ENCODE results near the gene FAM20C. TPM values are rescaled to one million over a fixed set of nuclear protein-coding genes. Genes with fewer than 3 reads are reported as not detected.

Gene FAM20C
- total RNA-seq, 2 donors from 2014 or later: 13.7 to 19.9 TPM

DNA sequence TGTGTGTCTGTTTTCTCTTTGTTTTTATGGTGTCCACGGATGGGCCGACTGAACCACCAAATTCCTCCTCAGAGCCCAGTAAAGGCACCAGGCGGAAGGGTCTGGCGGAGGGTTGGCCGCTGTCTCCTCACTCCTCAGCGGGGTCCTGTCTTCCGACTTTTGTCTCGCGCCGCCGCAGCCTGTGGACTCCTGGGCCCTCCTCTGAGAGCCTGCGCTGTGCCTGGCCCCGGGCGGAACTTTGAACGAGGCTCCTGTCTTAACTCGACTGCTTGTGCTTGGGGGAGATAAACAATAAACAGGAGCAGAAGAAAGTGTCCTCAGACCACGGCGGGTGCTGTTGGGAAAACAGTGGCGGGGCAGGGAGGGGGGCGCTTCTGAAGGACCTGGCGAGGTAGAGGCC lies 2.2 kb upstream of the FAM20C start:
- H3K36me3 ChIP-seq: peaks cover 1% of the 10 kb centered on the region
- TF ChIP-seq, protein P1, sequence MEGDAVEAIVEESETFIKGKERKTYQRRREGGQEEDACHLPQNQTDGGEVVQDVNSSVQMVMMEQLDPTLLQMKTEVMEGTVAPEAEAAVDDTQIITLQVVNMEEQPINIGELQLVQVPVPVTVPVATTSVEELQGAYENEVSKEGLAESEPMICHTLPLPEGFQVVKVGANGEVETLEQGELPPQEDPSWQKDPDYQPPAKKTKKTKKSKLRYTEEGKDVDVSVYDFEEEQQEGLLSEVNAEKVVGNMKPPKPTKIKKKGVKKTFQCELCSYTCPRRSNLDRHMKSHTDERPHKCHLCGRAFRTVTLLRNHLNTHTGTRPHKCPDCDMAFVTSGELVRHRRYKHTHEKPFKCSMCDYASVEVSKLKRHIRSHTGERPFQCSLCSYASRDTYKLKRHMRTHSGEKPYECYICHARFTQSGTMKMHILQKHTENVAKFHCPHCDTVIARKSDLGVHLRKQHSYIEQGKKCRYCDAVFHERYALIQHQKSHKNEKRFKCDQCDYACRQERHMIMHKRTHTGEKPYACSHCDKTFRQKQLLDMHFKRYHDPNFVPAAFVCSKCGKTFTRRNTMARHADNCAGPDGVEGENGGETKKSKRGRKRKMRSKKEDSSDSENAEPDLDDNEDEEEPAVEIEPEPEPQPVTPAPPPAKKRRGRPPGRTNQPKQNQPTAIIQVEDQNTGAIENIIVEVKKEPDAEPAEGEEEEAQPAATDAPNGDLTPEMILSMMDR (IDR thresholded peaks at IDR 0.05): no peak
- H3K27ac ChIP-seq: no peak overlapping the region
- no peaks in the 10 kb centered on the region for H3K9me3 ChIP-seq
- H3K27me3 ChIP-seq: no peaks in the 10 kb centered on the region
- no peak overlapping the region for H3K4me3 ChIP-seq
- peaks cover 0 to 27% of the 10 kb centered on the region in 2 donors for H3K4me1 ChIP-seq
- DNase-seq (ENCODE audit: low spot score): no peak

GRCh38 chr7:191105-191980 lies 1.0 kb upstream of the FAM20C start:
- Histone ChIP-seq H3K4me1 (peaks cover 0 to 38% of the 10 kb centered on the region in 2 donors), H3K27ac (peak overlapping the region; percentile 85 to 97), H3K4me3 (peak overlapping the region; percentile 71 to 79), H3K36me3 (peaks cover 13% of the 10 kb centered on the region), H3K27me3 (no peaks in the 10 kb centered on the region), H3K9me3 (no peaks in the 10 kb centered on the region)
- TF ChIP-seq, protein P1 (IDR thresholded peaks at IDR 0.05): no peak
- peak; percentile 81 for DNase-seq (ENCODE audit: low spot score)

DNA sequence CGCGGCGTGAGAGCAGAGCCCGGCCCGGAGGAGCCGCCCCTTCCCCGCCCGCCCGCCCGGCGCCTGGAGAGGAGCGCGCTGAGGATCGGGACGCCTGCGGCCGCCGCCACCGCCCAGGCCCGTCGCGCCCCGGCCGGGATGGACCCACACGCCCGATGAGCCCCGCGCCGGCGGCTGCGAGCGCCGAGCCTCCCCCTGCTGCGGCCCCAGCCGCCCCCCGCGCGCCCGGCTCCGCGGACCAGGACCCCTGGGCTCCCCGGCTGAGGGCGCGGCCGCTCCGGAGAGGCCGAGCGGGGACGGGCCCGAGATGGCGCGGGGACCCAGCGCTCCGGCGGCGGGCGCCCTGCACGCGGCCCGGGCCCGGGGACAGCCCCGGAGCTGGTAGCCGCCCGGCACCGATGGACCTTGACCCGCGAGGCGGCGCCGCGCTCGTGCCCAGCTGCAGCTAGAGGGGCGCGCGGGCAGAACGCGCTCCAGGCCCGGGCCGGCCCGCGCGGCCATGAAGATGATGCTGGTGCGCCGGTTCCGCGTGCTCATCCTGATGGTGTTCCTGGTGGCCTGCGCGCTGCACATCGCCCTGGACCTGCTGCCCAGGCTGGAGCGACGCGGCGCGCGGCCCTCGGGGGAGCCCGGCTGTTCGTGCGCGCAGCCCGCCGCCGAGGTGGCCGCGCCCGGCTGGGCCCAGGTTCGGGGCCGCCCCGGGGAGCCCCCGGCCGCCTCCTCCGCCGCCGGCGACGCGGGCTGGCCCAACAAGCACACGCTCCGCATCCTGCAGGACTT lies 520 bp downstream of the FAM20C start:
- Histone ChIP-seq H3K4me3 (peak overlapping the region; percentile 71 to 79), H3K4me1 (peaks cover 0 to 48% of the 10 kb centered on the region in 2 donors)

DNA sequence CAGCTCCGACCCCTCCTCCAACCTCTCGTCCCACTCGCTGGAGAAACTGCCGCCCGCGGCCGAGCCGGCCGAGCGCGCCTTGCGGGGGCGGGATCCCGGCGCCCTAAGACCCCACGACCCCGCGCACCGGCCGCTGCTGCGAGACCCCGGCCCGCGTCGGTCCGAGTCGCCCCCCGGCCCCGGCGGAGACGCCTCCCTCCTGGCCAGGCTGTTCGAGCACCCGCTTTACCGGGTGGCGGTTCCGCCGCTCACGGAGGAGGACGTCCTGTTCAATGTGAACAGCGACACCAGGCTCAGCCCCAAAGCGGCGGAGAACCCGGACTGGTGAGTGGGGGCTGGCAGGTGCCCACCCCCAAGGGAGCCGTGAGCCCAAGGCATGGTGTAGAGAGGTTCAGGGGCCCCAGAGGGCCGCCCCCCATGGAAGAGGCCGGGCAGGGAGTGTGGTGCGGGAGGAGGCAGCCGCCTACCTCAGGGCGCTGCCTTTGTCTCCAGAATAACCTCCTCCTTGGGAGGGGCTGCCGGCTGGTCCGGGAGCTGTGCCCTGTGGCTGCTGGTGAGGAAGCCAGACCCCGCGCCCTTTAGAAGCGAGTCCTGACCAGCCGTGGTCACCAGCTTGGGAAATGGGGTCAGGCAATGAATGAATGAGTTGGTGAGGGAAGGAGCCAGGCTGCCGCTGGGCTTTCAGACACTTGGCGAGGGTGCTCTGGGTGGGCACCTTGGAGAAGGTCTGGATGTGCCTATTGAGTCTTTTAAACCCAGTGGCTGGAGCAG lies 1.3 kb downstream of the FAM20C start:
- peak overlapping the region in 1 of 2 donors; percentile 35 for H3K27ac ChIP-seq
- TF ChIP-seq, protein P1 (IDR thresholded peaks at IDR 0.05): no peak
- peak overlapping the region; percentile 71 to 79 for H3K4me3 ChIP-seq
- H3K9me3 ChIP-seq: no peaks in the 10 kb centered on the region
- peaks cover 0 to 48% of the 10 kb centered on the region in 2 donors for H3K4me1 ChIP-seq
- peaks cover 35% of the 10 kb centered on the region for H3K36me3 ChIP-seq
- no peaks in the 10 kb centered on the region for H3K27me3 ChIP-seq
- DNase-seq (ENCODE audit: low spot score): no peak

More for the DNA sequence above, 520 bp downstream of the FAM20C start:
- H3K36me3 ChIP-seq: peaks cover 28% of the 10 kb centered on the region
- TF ChIP-seq, protein P1 (IDR thresholded peaks at IDR 0.05): no peak
- no peak for DNase-seq (ENCODE audit: low spot score)
- no peaks in the 10 kb centered on the region for H3K9me3 ChIP-seq
- H3K27ac ChIP-seq: peak overlapping the region; percentile 85 to 97
- no peaks in the 10 kb centered on the region for H3K27me3 ChIP-seq

GRCh38 chr7:194252-195009 lies 2.1 kb downstream of the FAM20C start:
- TF ChIP-seq, protein P1 (IDR thresholded peaks at IDR 0.05): no peak
- DNase-seq (ENCODE audit: low spot score): no peak
- H3K27ac ChIP-seq: peak overlapping the region in 1 of 2 donors; percentile 35
- H3K4me3 ChIP-seq: peak overlapping the region; percentile 71 to 79
- H3K4me1 ChIP-seq: peaks cover 0 to 52% of the 10 kb centered on the region in 2 donors
- no peaks in the 10 kb centered on the region for H3K9me3 ChIP-seq
- peaks cover 39% of the 10 kb centered on the region for H3K36me3 ChIP-seq
- no peaks in the 10 kb centered on the region for H3K27me3 ChIP-seq
